HG02870 (cell line): Measurements from ENCODE around the gene EZH1.
"Not testable (repeated sequence)": the region's sequence is repeated elsewhere in the genome, so short reads cannot be mapped to it uniquely, and the experiment has no call there.

Source experiments
- ATAC-seq: cut with Tn5 transposase; IDR thresholded peaks from one replicate; pipeline ENCODE4 v1.9.1; 2021; ENCODE audit warnings: mild to moderate bottlenecking, moderate library complexity; ENCODE audit not compliant: unreplicated experiment

The EZH1 gene

GRCh38 chr17:42670789-42671657 lies 73.8 kb downstream of the EZH1 start:
- no peak for ATAC-seq

- no peak for ATAC-seq
Observed at GRCh38 chr17:42669977-42670788, 74.7 kb downstream of the EZH1 start.

GRCh38 chr17:42669705-42669976 lies 75.2 kb downstream of the EZH1 start:
- ATAC-seq = no peak

- no peak for ATAC-seq
Observed at GRCh38 chr17:42667088-42667951, 77.5 kb downstream of the EZH1 start.

DNA sequence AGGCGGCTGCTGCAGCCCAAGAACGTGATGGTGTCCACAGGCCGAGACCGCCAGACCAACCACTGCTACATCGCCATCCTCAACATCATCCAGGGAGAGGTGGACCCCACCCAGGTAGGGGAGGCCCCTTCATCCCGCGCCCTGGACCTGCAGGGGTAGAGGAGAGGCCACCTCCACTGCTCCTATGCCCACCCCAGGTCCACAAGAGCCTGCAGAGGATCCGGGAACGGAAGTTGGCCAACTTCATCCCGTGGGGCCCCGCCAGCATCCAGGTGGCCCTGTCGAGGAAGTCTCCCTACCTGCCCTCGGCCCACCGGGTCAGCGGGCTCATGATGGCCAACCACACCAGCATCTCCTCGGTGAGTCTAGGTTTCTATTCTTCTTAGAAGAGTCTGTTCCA lies 78.7 kb downstream of the EZH1 start:
- not testable (repeated sequence) for ATAC-seq

- no peak for ATAC-seq
Observed at GRCh38 chr17:42665581-42666001, 79.2 kb downstream of the EZH1 start.

- ATAC-seq = no peak
Observed at GRCh38 chr17:42660692-42661345, 84.0 kb downstream of the EZH1 start.

GRCh38 chr17:42659932-42660274 lies 84.9 kb downstream of the EZH1 start:
- not testable (repeated sequence) for ATAC-seq

DNA sequence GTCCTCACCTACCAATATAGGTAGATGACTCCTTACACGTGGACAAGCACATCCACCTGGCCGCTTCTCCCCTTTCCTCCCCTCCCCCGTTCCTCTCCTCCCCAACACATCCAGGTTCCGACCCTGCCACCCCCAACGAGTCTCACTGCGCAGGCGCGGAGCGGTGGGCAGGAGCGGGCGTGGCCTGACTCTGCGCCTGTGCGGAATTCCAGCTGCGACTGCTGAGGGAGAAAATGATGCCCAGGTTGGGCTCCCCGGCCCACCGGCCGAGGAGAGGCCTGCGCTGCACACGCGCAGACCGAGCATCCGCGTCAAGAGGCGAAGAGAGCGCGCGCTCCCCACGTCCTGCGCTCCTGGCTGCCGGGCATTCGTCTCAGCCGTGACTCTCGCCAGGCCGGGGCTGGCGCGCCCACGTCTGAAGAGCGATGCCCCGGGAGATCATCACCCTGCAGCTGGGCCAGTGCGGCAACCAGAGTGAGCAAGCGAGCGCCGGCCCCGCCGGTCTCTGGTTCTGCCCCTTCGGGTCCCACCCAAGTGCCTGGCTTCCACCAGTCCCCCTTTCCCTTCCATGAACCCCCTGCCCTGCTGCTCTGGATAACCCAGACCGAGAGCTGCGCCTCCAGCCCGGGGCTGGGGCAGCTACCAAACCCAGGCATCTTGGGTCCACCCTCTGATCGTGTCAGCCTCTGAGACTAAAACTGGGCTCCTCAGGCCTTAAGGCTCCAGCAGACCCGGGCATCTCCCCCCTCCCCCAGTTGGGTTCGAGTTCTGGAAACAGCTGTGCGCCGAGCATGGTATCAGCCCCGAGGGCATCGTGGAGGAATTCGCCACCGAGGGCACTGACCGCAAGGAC lies 85.5 kb downstream of the EZH1 start, which contains the start of gene TUBG2:
TUBG2 (plus strand) TSS at position 206 of the 853 bp plus-strand sequence; CDS start at position 426, 220 bp downstream.
- no peak for ATAC-seq

- no peak for ATAC-seq
Observed at GRCh38 chr17:42657824-42658588, 86.8 kb downstream of the EZH1 start.

DNA sequence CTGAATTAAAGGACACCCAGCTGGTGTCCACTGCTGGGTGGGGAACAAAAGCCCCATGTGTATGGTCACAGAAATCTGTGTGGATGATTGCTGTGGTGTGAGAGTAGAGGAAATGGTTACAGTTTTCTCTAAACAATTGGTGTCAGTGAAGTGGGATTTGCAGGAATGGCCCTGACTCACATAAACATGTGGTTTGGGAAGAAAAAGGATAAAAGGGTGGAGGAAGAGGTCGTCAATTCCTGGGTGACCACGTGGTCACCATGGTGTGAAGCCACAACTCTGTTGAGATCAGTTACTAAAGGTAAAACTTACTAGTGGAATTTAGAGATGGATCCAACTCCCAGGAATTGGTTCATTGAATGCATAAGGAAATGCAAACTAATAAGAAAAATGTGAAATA lies 89.3 kb downstream of the EZH1 start:
- no peak for ATAC-seq

DNA sequence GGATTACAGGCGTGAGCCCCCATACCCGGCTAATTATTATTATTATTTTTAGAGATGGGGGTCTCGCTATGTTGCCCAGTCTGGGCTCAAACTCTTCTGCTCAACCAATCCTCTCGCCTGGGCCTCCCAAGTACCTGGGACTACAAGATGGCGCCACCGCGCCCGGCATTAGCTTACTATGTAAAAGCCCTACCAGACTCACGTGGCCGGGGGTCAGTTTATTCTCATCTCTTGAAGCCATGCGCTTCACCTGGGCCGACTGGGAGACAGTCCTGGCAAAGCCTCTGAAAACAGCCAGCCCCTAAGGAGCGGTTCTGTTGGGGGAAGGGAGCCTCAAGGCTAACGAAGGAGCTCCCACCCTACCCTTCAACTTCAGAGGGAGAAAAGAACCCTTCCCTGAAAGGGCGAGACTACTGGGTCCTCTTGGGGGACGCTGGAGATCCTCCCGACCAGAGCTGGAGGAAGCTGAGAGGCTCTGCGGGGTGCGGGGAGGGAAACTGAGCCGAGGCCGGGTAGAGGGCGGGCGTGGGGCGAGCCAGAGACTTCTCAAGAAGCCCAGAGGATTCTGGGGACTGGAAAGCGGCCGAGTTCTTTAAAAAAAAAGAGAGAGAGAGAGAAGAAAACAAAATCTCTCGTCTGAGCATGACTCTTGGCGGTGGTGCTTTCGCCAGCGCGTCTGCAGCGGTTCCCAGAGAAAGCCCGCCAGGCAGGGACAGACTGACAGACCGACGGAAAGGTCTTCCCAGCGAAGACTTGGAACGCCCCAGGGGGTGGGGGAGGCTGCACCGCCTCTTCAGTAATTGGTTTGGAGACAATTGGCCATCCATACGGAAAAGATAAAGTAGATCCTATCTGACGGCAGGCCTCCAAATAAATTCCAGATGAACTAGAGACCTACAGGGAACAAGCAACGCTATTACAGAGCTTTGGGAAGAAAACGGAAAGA lies 91.4 kb downstream of the EZH1 start:
- ATAC-seq = no peak

DNA sequence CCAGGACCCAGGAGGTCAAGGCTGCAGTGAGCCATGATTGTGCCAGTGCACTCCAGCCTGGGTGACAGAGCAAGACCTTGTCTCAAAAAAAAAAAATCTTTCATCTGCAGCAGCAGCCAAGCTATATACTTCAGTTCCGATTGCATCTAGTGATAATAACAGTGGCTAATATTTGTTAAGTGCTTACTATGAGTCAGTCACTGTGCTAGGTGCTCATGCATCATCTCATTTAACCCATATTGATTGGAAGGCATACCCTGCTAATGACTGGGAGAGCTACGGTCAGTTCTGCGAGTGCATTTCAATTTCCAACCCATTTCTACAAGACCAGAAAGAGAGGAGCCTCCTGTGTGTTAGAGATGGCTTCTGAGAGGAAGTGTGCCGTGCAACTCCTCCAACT lies 93.4 kb downstream of the EZH1 start:
- no peak for ATAC-seq
